Activated CD4-positive, CD25-positive, alpha-beta regulatory T cell treated with anti-CD3 and anti-CD28 coated beads, Interleukin-2, amount 50 U/mL, for 72 hours (primary cell): ENCODE measurements around the gene SCAI.
"Not testable (repeated sequence)": the region's sequence is repeated elsewhere in the genome, so short reads cannot be mapped to it uniquely, and the experiment has no call there.

Source experiments
- DNase-seq: peaks from one replicate; pipeline ENCODE4 v3.0.0; 2021

The SCAI gene

GRCh38 chr9:125147401-125147951 is 4.1 kb upstream of the SCAI start:
- no peak for DNase-seq

DNA sequence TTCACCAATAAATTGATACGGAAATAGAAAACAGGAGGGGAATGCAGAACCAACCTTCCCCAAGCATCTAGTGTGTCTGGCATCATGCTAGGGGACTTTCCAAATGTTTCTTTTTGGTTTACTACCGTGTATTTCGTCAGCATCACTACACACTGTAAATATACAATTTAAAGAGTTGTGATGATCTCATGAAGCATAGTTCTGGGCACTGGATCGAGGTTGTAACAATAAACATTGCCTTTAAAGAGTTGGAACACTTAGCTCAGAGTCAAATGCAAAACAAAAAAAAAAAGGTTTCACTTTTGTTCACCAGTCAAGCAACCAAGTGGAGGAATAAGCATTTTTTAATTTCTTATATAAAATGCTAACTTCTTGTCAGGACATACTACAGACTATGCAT is 2.9 kb upstream of the SCAI start:
- DNase-seq = no peak

GRCh38 chr9:125145425-125145824 is 2.1 kb upstream of the SCAI start:
- DNase-seq = no peak

DNA sequence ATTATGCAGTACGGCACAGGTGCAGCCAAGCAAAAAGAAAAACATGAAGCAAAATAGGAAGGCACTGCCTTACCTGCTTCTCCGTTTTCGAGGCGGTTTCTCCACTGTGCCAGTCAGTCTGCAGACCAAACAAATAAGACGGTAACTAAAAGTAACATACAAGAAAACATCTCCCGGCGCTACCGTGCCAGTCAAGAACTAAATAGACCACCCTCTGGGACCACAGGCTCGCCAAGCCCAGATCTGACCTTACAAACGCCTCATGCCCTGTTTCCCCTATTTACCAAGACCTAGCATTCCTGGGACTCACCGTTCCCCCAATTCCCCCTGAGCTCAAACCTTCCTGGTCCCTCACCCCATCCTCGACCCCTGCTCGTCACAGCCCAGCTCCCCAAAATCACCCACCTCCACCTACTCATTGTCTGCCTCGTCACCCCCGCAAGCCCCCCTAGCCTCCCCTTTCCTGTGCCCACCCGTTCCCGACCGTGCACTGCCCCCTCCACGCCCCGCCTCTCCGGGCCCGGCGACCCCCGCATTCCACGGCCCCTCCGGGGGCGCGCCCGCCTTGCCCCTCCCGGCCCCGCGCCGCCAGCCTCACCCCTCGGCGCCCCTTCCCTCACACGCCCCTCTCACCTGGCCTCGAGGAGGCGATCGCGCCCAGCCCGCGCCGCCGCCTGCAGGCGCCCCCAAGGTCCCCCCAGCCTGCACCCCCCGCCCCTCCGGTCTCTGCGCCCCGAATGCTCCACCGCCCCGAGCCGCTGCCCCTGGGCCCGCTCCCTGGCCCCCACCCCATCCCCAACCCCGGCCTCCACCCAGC is 560 bp downstream of the SCAI start:
- no peak for DNase-seq

DNA sequence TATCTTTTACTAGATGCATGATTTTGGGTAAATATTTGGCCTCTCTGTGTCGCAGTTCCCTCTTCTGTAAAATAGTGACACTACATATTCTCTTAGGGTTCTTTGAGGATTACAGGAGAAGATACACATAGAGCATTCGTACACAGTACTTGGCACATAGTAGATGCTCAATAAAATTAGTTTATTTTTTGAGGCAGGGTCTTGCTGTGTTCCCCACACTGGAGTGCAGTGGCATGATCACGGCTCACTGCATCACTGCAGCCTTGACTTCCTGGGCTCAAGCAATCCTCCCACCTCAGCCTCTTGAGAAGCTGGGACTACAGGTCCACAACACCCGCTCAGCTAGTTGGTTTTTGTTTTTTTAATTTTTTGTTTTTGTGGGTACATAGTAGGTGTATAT is 1.6 kb downstream of the SCAI start:
- no peak for DNase-seq

GRCh38 chr9:125141251-125141650 is 2.1 kb downstream of the SCAI start:
- no peak for DNase-seq

DNA sequence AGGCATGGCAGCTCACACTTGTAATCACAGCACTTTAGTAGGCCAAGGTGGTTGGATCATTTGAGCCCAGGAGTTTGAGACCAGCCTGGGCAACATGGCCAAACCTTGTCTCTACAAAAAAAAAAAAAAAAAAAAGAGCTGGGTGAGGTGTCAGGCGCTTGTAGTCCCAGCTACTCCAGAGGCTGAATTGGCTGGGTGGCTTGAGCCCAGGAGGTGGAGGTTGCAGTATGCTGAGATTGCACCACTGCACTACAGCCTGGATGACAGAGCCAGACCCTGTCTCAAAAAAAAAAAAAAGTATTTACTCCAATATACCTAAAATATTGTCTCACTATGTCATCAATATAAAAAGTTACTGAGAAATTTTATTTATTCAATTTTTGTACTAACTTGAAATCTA is 2.8 kb downstream of the SCAI start:
- DNase-seq = no peak

- DNase-seq = no peak
Measured at GRCh38 chr9:125137200-125137599, 6.1 kb downstream of the SCAI start.

- DNase-seq = no peak
Measured at GRCh38 chr9:125134976-125135375, 8.4 kb downstream of the SCAI start.

DNA sequence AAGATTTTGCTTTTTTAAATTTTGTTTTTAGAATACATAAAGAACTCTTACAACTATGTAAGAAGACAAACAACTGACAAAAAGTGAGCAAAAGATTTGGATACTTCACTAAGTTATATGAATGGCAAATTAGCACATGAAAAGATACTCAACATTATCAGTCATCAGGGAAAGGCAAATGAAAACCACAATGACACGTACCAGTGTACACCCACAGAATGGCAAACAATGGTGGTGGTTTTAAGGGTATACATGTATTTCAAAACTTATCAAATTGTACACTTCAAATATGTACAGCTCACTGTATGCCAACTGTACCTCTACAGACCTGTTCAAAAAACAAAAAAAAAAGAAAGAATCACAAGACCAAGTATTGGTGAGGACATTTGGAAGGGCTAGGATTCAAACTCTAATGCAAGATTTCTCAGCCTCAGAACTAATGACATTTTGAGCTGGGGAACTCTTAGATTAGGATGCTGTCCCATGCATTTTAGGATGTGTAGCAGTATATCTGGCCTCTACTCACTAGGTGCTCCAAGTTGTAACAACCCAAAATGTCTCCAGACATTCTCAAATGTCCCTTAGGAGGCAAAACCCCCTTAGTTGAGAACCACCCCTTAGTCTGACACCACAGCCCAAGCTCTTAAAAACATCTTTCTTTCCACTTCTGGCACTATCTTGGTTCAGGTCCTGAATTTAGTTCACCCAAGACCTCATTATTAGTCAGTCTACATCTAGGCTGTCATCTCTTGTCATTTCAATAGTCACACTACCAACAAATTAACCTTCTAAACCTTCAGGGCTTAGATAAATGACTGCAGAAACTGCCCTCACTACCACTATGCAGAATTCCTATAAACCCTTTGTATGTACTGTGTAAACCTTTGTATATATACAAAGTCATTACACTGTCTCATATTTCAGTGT is 9.7 kb downstream of the SCAI start:
- no peak for DNase-seq

DNA sequence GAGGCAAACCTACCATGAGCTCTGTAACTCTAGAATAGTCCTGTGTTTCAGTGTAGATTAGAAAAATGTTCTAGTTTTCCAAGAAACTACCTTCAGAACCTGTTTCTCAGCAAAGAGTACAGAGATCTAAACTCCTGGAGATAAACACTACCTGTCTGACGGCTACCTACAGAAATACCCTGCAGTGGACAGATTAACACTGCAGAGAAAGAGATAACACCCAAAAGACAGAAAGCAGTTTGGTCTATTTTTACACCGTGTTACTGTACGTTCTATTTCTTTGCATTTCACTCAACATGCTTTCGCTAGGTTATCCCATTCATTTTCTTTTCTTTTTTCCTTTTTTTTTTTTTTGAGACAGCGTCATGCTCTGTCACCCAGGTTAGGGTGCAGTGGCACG is 11.6 kb downstream of the SCAI start:
- DNase-seq = no peak

- peak; percentile 54 for DNase-seq
Measured at GRCh38 chr9:125126019-125126746, 17.1 kb downstream of the SCAI start.

DNA sequence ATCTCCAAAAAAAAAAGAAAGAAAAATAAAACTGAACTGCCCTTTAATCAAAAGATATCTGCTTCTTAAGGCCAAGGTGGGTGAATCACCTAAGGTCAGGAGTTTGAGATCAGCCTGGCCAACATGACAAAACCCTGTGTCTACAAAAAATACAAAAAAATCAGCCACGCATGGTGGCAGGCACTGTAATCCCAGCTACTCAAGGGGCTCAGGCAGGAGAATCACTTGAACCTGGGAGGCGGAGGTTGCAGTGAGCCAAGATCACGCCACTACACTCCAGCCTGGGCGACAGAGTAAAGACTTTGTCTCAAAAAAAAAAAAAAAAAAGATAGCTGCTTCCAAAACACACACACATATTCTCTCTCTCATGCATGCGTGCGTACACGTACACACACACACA is 17.8 kb downstream of the SCAI start:
- DNase-seq = no peak

GRCh38 chr9:125121146-125121545 is 22.2 kb downstream of the SCAI start:
- DNase-seq = no peak

GRCh38 chr9:125119643-125120286 is 23.6 kb downstream of the SCAI start:
- no peak for DNase-seq

- DNase-seq = not testable (repeated sequence)
Measured at GRCh38 chr9:125118696-125119095, 24.6 kb downstream of the SCAI start.

- DNase-seq = not testable (repeated sequence)
Measured at GRCh38 chr9:125114503-125114902, 28.8 kb downstream of the SCAI start.

DNA sequence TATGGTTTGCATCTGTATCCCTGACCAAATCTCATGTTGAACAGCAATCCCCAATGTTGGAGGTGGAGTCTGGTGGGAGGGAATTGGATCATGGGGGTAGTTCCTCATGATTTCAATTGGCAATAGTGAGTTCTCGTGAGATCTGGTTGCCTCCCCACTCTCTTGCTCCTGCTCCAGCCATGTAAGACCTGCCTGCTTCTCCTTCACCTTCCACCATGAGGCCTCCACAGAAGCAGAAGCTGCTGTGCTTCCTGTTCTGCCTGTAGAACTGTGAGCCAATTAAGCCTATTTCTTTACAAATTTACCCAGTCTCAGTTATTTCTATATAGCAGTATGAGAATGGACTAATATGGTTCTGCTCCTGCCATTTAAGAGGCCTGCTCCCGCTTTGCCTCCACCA is 32.9 kb downstream of the SCAI start:
- DNase-seq = no peak

DNA sequence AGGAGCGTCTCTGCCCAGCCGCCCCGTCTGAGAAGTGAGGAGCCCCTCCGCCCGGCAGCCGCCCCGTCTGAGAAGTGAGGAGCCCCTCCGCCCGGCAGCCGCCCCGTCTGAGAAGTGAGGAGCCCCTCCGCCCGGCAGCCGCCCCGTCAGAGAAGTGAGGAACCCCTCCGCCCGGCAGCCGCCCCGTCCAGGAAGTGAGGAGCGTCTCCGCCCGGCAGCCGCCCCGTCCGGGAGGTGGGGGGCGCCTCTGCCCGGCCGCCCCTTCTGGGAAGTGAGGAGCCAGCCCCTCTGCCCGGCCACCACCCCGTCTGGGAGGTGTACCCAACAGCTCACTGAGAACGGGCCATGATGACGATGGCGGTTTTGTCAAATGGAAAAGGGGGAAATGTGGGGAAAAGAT is 34.8 kb downstream of the SCAI start:
- not testable (repeated sequence) for DNase-seq

DNA sequence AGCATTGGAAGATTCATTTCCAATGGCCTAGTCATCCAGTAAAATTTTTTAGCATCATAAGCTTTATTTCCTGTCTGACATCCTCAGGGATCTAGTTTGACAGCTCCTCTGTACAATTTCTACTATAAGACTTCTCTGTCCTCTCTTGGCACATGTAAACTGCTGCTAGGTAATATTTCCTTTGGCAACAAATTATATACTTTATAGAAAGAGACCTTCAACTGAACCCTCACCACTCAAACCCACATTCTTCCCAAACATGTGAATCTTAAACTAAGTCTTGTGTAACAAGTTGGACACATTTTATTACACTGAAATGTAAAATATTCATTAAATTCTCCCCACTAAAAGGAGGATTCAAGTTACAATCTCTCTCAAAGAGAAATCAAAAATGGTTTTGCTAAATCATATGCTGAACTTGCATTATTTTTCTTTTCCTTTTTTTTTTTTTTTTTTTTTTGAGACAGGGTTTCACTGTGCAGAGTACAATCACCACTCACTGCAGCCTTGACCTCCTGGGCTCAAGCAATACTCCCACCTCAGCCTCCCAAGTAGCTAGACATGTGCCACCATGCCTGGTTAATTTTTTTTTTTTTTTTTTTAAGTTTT is 36.9 kb downstream of the SCAI start:
- DNase-seq = no peak

DNA sequence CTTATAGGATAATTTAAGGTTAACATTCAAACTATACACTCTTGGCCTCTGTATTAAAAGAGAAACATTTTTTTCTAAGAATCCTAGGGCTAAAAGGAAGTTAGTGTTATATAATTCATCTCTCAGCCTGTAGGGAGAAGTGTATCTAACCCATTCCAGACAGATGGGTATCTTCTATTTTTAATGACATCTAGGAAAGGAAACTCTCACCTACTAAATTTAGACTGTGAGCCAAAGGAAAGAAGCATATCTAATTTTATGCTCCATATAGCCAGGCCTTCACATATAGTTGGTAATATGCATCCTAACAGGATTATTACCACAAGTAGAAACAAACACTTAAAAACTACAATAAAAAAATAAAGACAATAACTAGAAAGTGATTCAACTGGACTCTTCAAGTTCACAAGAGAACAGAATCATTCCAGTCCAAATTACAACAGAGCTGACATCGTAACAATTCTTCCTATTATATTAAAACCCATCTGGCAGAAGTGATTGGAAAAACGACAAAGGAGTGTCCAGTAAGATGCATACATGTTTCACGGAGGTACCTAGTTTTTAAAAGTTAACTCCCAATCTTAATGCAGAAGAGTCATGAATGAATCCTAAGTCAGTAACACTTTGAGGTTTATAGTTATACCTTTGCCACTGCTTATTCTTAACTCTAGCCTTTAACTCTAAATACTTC is 39.4 kb downstream of the SCAI start:
- no peak for DNase-seq
